ENCODE results near the gene TRUB2.

The TRUB2 gene

DNA sequence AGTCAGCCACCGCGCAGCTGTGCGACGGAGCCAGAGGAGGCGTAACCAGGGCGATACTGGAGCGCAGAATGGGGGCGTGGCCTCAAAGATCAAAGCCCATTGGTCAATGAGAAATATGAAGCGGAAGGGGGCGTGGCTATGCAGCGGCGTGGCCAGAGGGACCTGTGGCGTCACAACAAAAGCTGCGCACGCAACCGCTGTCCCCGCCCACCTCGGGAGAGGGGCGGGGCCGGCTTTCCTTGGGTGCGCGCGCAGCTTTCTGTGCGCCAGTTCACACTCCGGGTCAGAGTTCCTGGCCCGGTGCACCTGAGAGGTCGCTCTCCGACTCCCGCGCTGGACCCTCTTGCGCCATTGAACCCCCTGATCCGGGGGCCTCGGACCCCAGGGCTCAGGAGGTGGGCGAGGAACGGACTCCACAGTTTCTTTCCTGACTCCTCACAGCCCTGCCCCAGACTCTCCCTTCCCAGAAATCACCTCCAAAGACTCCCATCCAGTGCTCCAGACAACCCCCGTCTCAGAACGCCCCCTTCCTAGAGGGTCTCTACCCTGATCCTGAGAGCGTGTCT is 46.2 kb downstream of the TRUB2 start, which contains the start of gene SWI5:
TSS of gene SWI5 (plus strand) at position 269 of the 566 bp plus-strand sequence.
- TF ChIP-seq, protein P1, sequence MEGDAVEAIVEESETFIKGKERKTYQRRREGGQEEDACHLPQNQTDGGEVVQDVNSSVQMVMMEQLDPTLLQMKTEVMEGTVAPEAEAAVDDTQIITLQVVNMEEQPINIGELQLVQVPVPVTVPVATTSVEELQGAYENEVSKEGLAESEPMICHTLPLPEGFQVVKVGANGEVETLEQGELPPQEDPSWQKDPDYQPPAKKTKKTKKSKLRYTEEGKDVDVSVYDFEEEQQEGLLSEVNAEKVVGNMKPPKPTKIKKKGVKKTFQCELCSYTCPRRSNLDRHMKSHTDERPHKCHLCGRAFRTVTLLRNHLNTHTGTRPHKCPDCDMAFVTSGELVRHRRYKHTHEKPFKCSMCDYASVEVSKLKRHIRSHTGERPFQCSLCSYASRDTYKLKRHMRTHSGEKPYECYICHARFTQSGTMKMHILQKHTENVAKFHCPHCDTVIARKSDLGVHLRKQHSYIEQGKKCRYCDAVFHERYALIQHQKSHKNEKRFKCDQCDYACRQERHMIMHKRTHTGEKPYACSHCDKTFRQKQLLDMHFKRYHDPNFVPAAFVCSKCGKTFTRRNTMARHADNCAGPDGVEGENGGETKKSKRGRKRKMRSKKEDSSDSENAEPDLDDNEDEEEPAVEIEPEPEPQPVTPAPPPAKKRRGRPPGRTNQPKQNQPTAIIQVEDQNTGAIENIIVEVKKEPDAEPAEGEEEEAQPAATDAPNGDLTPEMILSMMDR (IDR thresholded peaks at IDR 0.05; ENCODE audit: borderline replicate concordance, control extremely low read depth, extremely low read depth, insufficient read depth, missing control alignments): no peak
- peak; percentile 100 for DNase-seq (ENCODE audit: low spot score)
- in situ Hi-C loops (cut with MboI; ENCODE audit: low sequenced_read_pairs, unreplicated experiment): no loop called here

DNA sequence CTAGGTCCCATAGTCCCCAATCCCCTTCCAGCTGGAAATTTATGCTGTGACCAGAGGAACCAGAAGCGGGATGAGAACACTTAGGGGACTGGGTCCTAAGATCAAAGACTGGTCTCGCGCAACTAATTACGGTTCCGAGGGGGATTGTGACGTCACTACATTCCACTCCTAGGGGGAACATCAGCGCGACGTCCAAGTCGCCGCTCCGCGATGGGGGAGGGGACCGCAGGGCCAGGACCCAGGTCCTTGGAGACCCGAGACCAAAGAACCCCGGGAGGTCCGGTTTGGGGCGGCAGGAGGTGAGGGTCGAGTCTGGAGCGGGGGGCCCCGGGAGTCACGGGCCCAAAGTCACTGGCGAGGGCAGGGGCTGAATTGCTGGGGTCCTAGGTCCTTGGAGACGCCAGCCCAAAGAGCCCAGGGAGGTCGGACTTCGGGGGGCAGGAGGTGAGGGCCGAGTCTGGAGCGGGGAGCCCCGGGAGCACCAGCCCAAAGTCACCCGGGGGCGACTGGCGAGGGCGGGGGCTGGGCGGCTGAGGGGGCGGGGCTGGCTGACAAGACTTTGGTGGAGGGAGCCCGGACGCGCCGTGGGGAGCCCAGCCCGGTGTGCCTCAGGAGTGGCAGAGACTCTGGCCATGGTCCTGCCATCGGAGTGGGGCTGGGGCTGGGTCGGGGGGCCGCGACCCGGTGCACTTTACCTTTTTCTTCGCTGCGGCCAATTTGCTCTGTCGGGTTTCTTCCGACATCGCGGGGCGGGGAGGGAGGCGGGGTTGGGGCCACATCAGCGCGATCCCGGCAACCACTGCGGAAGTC is 46.8 kb downstream of the TRUB2 start, which contains the start of gene GOLGA2:
TSS of gene GOLGA2 (minus strand) at position 810 of the 810 bp plus-strand sequence. CDS start at position 779, 31 bp downstream.
- TF ChIP-seq, protein P1 (IDR thresholded peaks at IDR 0.05; ENCODE audit: borderline replicate concordance, control extremely low read depth, extremely low read depth, insufficient read depth, missing control alignments): no peak
- in situ Hi-C loops (cut with MboI; ENCODE audit: low sequenced_read_pairs, unreplicated experiment): no loop called here
- DNase-seq (ENCODE audit: low spot score): peak; percentile 87

DNA sequence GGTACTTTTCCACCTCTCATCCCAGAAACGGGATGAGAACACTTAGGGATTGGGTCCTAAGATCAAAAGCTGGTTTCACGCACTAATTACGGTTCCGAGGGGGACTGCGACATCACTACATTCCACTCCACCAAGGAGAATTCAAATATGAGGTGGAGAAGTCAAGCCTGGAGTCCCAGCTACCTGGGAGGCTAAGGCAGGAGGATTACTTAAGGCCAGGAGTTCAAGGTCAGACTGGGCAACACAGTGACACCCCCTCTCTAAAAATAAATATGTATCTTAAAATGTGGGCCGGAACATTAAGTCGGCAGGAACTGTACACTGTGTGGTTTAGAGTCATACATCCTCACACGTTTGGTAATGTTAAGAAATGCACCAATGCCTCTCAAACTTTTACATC is 48.0 kb downstream of the TRUB2 start:
- DNase-seq (ENCODE audit: low spot score): no peak
- in situ Hi-C loops (cut with MboI; ENCODE audit: low sequenced_read_pairs, unreplicated experiment): no loop called here
- TF ChIP-seq, protein P1 (IDR thresholded peaks at IDR 0.05; ENCODE audit: borderline replicate concordance, control extremely low read depth, extremely low read depth, insufficient read depth, missing control alignments): no peak

DNA sequence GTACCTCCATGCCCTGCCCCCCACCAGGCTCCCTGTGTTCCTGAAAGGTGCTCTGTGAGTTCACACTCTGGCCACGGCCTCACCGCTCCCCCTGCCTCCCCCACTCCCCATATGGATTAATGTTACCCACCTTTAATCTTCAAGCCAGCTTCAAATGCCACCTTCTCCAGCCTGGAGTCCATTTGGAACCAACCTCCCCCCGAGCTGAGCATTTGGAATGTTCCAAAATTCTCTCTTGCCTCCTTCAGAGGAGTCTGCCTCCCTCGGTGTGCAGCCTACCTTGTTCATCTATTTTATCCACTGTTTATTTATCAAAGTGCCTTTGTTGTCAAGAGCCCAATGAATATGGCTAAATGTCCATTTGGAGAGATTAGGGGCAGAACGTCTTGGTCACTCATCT is 50.7 kb downstream of the TRUB2 start:
- TF ChIP-seq, protein P1 (IDR thresholded peaks at IDR 0.05; ENCODE audit: borderline replicate concordance, control extremely low read depth, extremely low read depth, insufficient read depth, missing control alignments): no peak
- no peak for DNase-seq (ENCODE audit: low spot score)
- in situ Hi-C loops (cut with MboI; ENCODE audit: low sequenced_read_pairs, unreplicated experiment): no loop called here

DNA sequence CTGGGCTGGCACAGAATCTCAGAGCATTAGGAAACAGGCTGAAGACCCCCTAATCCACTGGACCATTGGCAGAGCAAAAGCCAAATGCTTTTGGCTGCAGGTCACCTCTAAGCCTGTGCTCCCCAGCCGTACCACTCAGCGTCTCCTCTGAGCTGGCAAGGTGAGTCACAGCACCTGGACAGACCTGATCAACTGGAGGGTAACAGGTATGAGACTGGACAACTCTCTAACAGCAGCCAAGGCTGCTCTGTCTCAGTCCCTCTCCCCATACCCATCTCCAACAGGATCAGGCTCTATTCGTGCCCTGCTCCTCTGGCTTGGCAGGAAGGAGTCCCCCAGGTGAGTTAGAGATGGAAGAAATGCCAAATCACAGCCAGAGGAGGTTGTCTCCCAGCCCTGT is 51.1 kb downstream of the TRUB2 start:
- in situ Hi-C loops (cut with MboI; ENCODE audit: low sequenced_read_pairs, unreplicated experiment): no loop called here
- TF ChIP-seq, protein P1 (IDR thresholded peaks at IDR 0.05; ENCODE audit: borderline replicate concordance, control extremely low read depth, extremely low read depth, insufficient read depth, missing control alignments): no peak

DNA sequence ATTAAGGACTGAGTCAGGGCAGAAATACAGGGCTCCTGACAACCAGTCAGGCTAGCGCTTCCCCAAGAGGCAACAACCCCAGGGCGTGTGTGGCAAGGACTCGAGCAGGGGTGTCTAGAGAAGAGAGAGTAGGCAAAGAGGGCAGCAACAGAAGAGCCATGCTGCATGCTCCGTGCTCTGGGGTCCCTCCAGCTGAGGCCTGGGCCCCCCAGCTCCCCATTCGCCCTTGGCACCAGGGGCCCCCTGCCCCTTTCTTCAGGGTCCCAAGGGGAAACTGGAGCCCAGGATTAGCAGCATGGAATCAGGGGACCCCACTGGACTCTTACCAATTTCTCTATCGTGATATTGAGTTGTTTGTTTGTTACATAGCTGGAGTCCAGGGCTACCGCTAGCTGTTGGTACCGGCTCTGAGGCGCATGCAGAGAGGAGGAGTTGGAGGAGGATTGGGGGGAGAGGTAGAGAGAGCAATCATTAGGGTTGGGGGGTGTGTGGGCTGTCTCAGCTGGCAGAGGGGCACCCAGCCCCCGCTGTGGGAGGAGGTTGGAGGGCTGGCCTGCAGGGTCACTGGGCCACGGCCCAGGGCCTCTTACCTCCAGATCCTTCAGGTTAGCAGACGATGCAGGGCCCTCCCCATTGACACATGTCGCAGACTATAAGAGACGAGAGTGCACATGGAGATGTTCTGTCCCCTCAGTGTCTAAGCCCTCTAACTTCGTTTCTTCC is 55.2 kb downstream of the TRUB2 start:
- in situ Hi-C loops (cut with MboI; ENCODE audit: low sequenced_read_pairs, unreplicated experiment): no loop called here

More for the DNA sequence above, 51.1 kb downstream of the TRUB2 start:
- no peak for DNase-seq (ENCODE audit: low spot score)

More for the DNA sequence above, 55.2 kb downstream of the TRUB2 start:
- no peak for DNase-seq (ENCODE audit: low spot score)
- TF ChIP-seq, protein P1 (IDR thresholded peaks at IDR 0.05; ENCODE audit: borderline replicate concordance, control extremely low read depth, extremely low read depth, insufficient read depth, missing control alignments): no peak

Measured in GM13976 (cell line).